Prostate gland (tissue), 2 donors: ENCODE data around the gene MBOAT7.

ENCODE experiments used
- POLR2A ChIP-seq: fragments of 450-650 bp; IDR thresholded peaks from one replicate; pipeline ENCODE4 v1.6.1; 2016; ENCODE audit warnings: antibody characterized with exemption, mild to moderate bottlenecking
- POLR2AphosphoS5 ChIP-seq: sonication (generic); formaldehyde crosslinking; IDR thresholded peaks from one replicate; pipeline ENCODE4 v1.6.1; 2017; ENCODE audit warnings: antibody characterized with exemption
- TF ChIP-seq, protein P1 (sequence below), 4 experiments: fragments of 200-600 bp in 2 of 4; fragments of 450-650 bp in 2 of 4; sonication (generic) in 2 of 4; IDR thresholded peaks; 1 replicate in 3 of 4; 2 replicates in 1 of 4; pipeline ENCODE4 v1.5.1; 2016 to 2019; ENCODE audit warnings: antibody characterized with exemption in 4 of 4, mild to moderate bottlenecking in 2 of 4, moderate library complexity in 2 of 4

DNA sequence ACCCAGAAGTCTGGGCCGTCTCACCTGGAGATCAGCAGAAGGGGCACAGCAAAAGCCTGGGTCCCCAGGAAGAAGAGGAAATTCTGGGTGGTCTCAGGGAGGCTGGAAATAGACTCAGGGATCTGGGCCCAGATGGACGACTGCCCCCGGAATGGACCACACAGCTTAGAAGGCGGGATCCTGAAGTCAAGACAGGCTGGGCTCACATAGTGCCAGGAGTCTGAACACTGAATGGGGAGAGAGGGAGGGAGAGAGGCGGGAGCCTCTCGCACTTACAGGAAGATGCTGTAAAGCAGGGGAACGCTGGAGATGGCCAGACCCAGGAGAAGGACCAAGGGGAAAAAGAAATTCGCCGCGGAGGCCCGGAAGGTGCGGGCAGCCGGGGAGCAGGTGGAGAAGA, 28.5 kb downstream of the MBOAT7 start:
- TF ChIP-seq, protein P1, sequence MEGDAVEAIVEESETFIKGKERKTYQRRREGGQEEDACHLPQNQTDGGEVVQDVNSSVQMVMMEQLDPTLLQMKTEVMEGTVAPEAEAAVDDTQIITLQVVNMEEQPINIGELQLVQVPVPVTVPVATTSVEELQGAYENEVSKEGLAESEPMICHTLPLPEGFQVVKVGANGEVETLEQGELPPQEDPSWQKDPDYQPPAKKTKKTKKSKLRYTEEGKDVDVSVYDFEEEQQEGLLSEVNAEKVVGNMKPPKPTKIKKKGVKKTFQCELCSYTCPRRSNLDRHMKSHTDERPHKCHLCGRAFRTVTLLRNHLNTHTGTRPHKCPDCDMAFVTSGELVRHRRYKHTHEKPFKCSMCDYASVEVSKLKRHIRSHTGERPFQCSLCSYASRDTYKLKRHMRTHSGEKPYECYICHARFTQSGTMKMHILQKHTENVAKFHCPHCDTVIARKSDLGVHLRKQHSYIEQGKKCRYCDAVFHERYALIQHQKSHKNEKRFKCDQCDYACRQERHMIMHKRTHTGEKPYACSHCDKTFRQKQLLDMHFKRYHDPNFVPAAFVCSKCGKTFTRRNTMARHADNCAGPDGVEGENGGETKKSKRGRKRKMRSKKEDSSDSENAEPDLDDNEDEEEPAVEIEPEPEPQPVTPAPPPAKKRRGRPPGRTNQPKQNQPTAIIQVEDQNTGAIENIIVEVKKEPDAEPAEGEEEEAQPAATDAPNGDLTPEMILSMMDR (IDR thresholded peaks at IDR 0.05) = no peak
- TF ChIP-seq POLR2AphosphoS5 (no peak), POLR2A (no peak)
